K562 (cell line): Measurements from ENCODE around the gene CSNK2A1. TPM values are rescaled to one million over a fixed set of nuclear protein-coding genes. Genes with fewer than 3 reads are reported as not detected.

ENCODE experiments used
- ATAC-seq: fragments of 200-7000 bp; cut with Tn5 transposase; 3 replicates; pipeline ENCODE4 v1.9.1; 2020; ENCODE audit warnings: moderate library complexity
- BruUV-seq: library from RNA; stranded (reverse); fragments of 400-500 nt; replicated peaks from 2 replicates; lab custom pipeline; 2021; lab: Mats Ljungman, UMichigan
- CTCF ChIA-PET: fragments of 300-600 bp; formaldehyde crosslinking; extraction: SDS; loops from one replicate; lab custom pipeline; 2021; ENCODE audit warnings: low intra/inter-chr PET ratio; lab: Yijun Ruan, JAX
- POLR2A ChIA-PET: fragments of 300-600, 350-650 bp; sonication (Branson Sonifier 250); formaldehyde crosslinking; extraction: SDS; loops from one replicate; lab custom pipeline; 2021; ENCODE audit warnings: antibody characterized with exemption, inconsistent platforms; lab: Yijun Ruan, JAX
- DNase-seq, 4 experiments: peaks; one replicate each; pipeline versions ENCODE4 v3.0.0 to v3.0.0-alpha.2; 2011 to 2018; ENCODE audit warnings: low spot score in 3 of 4, mixed read lengths in 3 of 4; ENCODE audit errors: extremely low read depth in 1 of 4
- FAIRE-seq: peaks from 2 replicates; lab custom pipeline; 2011; peaks lifted over from hg19 to GRCh38; lab: Jason Lieb, UNC
- H2AFZ ChIP-seq: 2 replicates; pipeline ENCODE4 v1.6.0; 2011; ENCODE audit warnings: low read depth, low read length, control low read depth, inconsistent platforms
- H3K27ac ChIP-seq: fragments of 200-600 bp; 3 replicates; pipeline ENCODE4 v1.8.0; 2011; ENCODE audit warnings: low read depth, mild to moderate bottlenecking, control low read depth, inconsistent platforms, low read length, moderate library complexity, mixed read lengths; ENCODE audit errors: extremely low read depth
- H3K27me3 ChIP-seq, 2 experiments: fragments of 300-600 bp in 1 of 2; 2 replicates in 1 of 2; 3 replicates in 1 of 2; pipeline versions ENCODE4 v1.6.0 to v1.8.0; 2011; ENCODE audit warnings: inconsistent platforms in 2 of 2, low read length in 2 of 2, mild to moderate bottlenecking in 1 of 2, mixed read lengths in 1 of 2, moderate library complexity in 1 of 2; ENCODE audit not compliant: control insufficient read depth in 2 of 2, insufficient read depth in 2 of 2
- H3K36me3 ChIP-seq: fragments of 300-600 bp; 3 replicates; pipeline ENCODE4 v1.8.0; 2011; ENCODE audit warnings: mild to moderate bottlenecking, low read length, inconsistent platforms; ENCODE audit not compliant: control insufficient read depth, insufficient read depth
- H3K4me1 ChIP-seq, 2 experiments: fragments of 200-600 bp in 1 of 2; replicated peaks in 1 of 2; 2 replicates in 1 of 2; 3 replicates in 1 of 2; pipeline versions ENCODE4 v1.5.1 to v1.8.0; 2011; ENCODE audit warnings: inconsistent platforms in 2 of 2, low read length in 2 of 2, mild to moderate bottlenecking in 1 of 2, mixed read lengths in 1 of 2, moderate library complexity in 1 of 2; ENCODE audit not compliant: control insufficient read depth in 2 of 2, insufficient read depth in 2 of 2
- H3K4me2 ChIP-seq: 2 replicates; pipeline ENCODE4 v1.6.1; 2011; ENCODE audit warnings: low read length, control low read depth, inconsistent platforms, mixed read lengths; ENCODE audit not compliant: insufficient read depth
- H3K4me3 ChIP-seq: fragments of 200-600 bp; sonication (generic), shearing (Covaris generic); 2 replicates; pipeline ENCODE4 v1.5.1; 2016; ENCODE audit warnings: control low read depth, inconsistent platforms
- H3K79me2 ChIP-seq: fragments of 200-600 bp; 3 replicates; pipeline ENCODE4 v1.8.0; 2011; ENCODE audit warnings: low read length, inconsistent platforms; ENCODE audit not compliant: control insufficient read depth, insufficient read depth
- H3K9ac ChIP-seq, 2 experiments: 2 replicates each; pipeline versions ENCODE4 v1.6.0 to v1.6.1; 2011; ENCODE audit warnings: low read depth in 2 of 2, low read length in 2 of 2, control low read depth in 1 of 2, inconsistent platforms in 1 of 2, mild to moderate bottlenecking in 1 of 2, mixed read lengths in 1 of 2; ENCODE audit not compliant: insufficient read depth in 1 of 2
- H3K9me1 ChIP-seq: one replicate; pipeline ENCODE4 v1.6.0; 2011; ENCODE audit warnings: inconsistent platforms, mild to moderate bottlenecking, low read length, moderate library complexity; ENCODE audit not compliant: control insufficient read depth, insufficient read depth
- H3K9me3 ChIP-seq: replicated peaks from 2 replicates; pipeline ENCODE4 v1.5.1; 2011; ENCODE audit warnings: low read depth, low read length, inconsistent platforms; ENCODE audit not compliant: control insufficient read depth, insufficient read depth
- H4K20me1 ChIP-seq: replicated peaks from 2 replicates; pipeline ENCODE4 v1.6.1; 2011; ENCODE audit warnings: low read length, inconsistent platforms, mixed read lengths; ENCODE audit not compliant: control insufficient read depth, insufficient read depth
- ARID1B ChIP-seq: fragments of 450-650 bp; IDR thresholded peaks from 2 replicates; pipeline ENCODE4 v1.6.1; 2016; ENCODE audit warnings: antibody characterized with exemption, mild to moderate bottlenecking, inconsistent platforms
- CBFA2T3 ChIP-seq: fragments of 450-650 bp; IDR thresholded peaks from 2 replicates; pipeline ENCODE4 v1.6.1; 2017
- FOXK1 ChIP-seq: sonication (generic); formaldehyde crosslinking; IDR thresholded peaks from 2 replicates; pipeline ENCODE4 v1.8.0; 2022; ENCODE audit warnings: missing genetic modification reagents, mild to moderate bottlenecking, borderline replicate concordance
- RFX7 ChIP-seq: fragments of 250-450 bp; sonication (Bioruptor Pico); IDR thresholded peaks from 2 replicates; pipeline ENCODE4 v1.5.1; 2021; ENCODE audit warnings: mild to moderate bottlenecking
- TCF3 ChIP-seq: sonication (generic); formaldehyde crosslinking; IDR thresholded peaks from 2 replicates; pipeline ENCODE4 v1.4.0; 2020; ENCODE audit warnings: mild to moderate bottlenecking, missing genetic modification reagents
- WGBS: fragments of 100-300 bp; shearing (Covaris generic); methylation state at CpG from one replicate; pipeline ENCODE4 v1.1.6; 2016; ENCODE audit warnings: low coverage, mixed read lengths; ENCODE audit not compliant: insufficient coverage; ENCODE audit errors: missing lambda C conversion rate; 5-methylcytosine and 5-hydroxymethylcytosine counted together
- in situ Hi-C: fragments of 300-500 bp; cut with MboI; formaldehyde crosslinking; loops from 4 replicates; pipeline ENCODE4 v1.15.0; 2018; ENCODE audit warnings: inconsistent platforms, mixed read lengths
- intact Hi-C: fragments of 100-400 bp; cut with micrococcal nuclease; formaldehyde crosslinking; loops from 2 replicates; pipeline ENCODE4 v1.14.2; 2022
- polyA plus RNA-seq, 8 experiments: library from polyadenylated mRNA; depleted of rRNA in 4 of 8; stranded (reverse) in 5 of 8; unstranded in 3 of 8; fragments of >200 nt; fragmentation: Nextera tagmentation in 2 of 8; fragmentation: Illumina TruSeq in 1 of 8; extraction: Ambion mirVana in 2 of 8; extraction: Trizol in 1 of 8; gene quantifications; 2 replicates each; pipeline versions ENCODE4 v1.2.1 to v1.2.3, GENCODE V29; 2011 to 2014; ENCODE audit warnings: inconsistent platforms in 1 of 8, missing spikeins in 1 of 8
- total RNA-seq, 7 experiments: library from RNA; depleted of rRNA in 6 of 7; stranded (reverse); fragments of >200 nt in 6 of 7; fragmentation: Illumina TruSeq in 2 of 7; extraction: Trizol in 2 of 7; gene quantifications; 2 replicates each; pipeline versions ENCODE4 v1.2.1 to v1.2.3, GENCODE V29; 2011 to 2021; ENCODE audit warnings: low replicate concordance in 1 of 7
- TF ChIP-seq, protein P1 (sequence below): fragments of 450-650 bp; IDR thresholded peaks from 2 replicates; pipeline ENCODE4 v1.6.1; 2016; ENCODE audit warnings: missing biosample characterization, missing genetic modification characterization

The CSNK2A1 gene
- total and polyA plus RNA-seq, 9 of the 15 experiments (the other 6 are each of a cell fraction or from before 2014, with no cell fraction given): 71.0 to 251 (median 103) TPM

DNA sequence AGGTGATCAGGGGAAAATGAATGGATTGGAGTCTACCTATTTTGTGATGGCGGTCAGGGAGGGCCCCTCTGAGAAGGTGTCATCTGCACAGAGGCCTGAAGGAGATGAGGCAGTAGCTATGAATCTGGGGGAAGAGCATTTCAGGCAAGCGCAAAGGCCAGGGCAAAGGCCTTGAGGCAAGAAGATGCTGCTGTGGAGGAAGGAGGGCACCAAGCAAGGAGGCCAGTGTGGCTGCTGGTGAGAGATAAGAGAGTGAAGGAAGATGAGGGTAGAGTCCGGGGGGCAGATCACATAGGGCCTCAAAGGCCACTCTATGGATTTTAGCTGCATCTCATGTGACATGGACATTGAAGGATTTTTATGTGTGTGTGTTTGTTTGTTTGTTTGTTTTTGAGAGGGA is 20.6 kb upstream of the CSNK2A1 start:
- POLR2A ChIA-PET: interaction anchor here (0.6 to 1.3 kb wide), 5 partner anchors 9 to 220 kb away, joined by 3 read pairs; no protein-coding TSS in a partner anchor
- H3K79me2 ChIP-seq: no peaks in the 10 kb centered on the region
- no peaks in the 10 kb centered on the region for H3K27me3 ChIP-seq
- CTCF ChIA-PET: no interaction called here
- FAIRE-seq (no peak), ATAC-seq (no peak), DNase-seq (no peak)
- no TSS peak for BruUV-seq
- H3K4me1 ChIP-seq: peaks cover 6 to 24% of the 10 kb centered on the region in 2 experiments; a peak in 4 of 5 replicates
- in situ Hi-C loops (loop anchor here (5.0 kb wide), 1 partner anchor 173 kb away; no protein-coding TSS in a partner anchor), intact Hi-C loops (no loop called here)
- no peaks in the 10 kb centered on the region for H3K9me3 ChIP-seq
- H3K9me1 ChIP-seq: no peaks in the 10 kb centered on the region
- 50% methylated on average over 2 of the region's 3 CpGs for WGBS
- no peak overlapping the region for H3K4me2 ChIP-seq
- H3K4me3 ChIP-seq: no peak overlapping the region
- H4K20me1 ChIP-seq: no peaks in the 10 kb centered on the region
- H3K27ac ChIP-seq: no peak overlapping the region
- H3K9ac ChIP-seq: no peak overlapping the region
- H2AFZ ChIP-seq: no peak overlapping the region
- no peaks in the 10 kb centered on the region for H3K36me3 ChIP-seq
- TF ChIP-seq TCF3 (CRISPR knock-in tag): peak; percentile 55
- TF ChIP-seq, protein P1, sequence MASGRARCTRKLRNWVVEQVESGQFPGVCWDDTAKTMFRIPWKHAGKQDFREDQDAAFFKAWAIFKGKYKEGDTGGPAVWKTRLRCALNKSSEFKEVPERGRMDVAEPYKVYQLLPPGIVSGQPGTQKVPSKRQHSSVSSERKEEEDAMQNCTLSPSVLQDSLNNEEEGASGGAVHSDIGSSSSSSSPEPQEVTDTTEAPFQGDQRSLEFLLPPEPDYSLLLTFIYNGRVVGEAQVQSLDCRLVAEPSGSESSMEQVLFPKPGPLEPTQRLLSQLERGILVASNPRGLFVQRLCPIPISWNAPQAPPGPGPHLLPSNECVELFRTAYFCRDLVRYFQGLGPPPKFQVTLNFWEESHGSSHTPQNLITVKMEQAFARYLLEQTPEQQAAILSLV (tag): no peak
- no peak for TF ChIP-seq FOXK1
- peak; percentile 54 for TF ChIP-seq CBFA2T3
- TF ChIP-seq RFX7 (CRISPR knock-in tag): no peak
- 0 out of 2 replicates have a peak, but pooled peaks have one; percentile 24 for TF ChIP-seq ARID1B
